Measurements from ENCODE around the gene TTYH1. TPM values are rescaled to one million over a fixed set of nuclear protein-coding genes. Genes with fewer than 3 reads are reported as not detected.

Gene TTYH1
- total and polyA plus RNA-seq, 2 donors (not counting 1 experiment from before 2014, with no cell fraction given): not detected

DNA sequence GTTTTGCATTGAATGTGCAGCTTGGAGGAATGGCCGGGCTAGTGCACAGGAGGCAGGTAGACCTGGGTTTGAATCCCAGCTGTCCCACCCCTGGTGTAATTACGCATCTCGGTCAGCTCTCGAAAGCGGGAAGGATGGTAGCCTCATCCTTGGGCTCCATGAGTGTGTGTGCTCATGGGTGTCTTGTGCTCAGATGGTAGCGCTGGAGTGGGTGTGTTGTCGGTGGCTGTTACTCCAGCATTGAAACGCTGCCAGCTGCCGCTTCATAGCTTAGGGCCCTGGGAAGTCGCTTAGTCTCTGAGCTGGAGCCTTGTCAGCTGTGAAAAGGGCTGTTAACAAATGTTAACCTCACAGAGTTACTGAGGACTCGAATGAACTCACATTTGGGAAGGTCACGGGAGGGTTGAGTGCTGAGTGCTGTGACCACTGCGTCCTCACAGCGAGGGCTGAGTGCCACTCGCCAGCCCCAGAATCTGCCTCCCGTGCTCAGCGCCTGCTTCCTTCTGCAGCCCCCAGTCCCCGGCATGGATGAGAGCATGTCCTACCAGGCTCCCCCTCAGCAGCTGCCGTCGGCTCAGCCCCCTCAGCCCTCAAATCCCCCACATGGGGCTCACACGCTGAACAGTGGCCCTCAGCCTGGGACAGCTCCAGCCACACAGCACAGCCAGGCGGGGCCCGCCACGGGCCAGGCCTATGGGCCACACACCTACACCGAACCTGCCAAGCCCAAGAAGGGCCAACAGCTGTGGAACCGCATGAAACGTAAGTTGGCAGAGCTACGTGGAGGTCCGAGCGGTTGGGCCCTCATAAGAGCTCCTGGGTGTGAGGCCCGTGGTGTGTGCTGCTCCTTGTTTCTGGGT lies 38.9 kb downstream of the TTYH1 start:
- no peak overlapping the region for H2AFZ ChIP-seq (ENCODE audit: low read length)
- no peak for DNase-seq (ENCODE audit: low read depth in 2 of 2)
- H3K4me1 ChIP-seq (ENCODE audit: control insufficient read depth, extremely low read depth, insufficient read depth, low read length): peaks cover 7% of the 10 kb centered on the region
- H3K9ac ChIP-seq (ENCODE audit: insufficient read depth, low read length): no peak overlapping the region
- no peak overlapping the region for H3K4me2 ChIP-seq (ENCODE audit: extremely low read depth, insufficient read depth, low read length)
- no peak for TF ChIP-seq EZH2 (IDR thresholded peaks at IDR 0.05; ENCODE audit: low read length, missing control alignments)
- H3K9me3 ChIP-seq (ENCODE audit: control insufficient read depth, insufficient read depth, low read depth, low read length): no peaks in the 10 kb centered on the region
- no peak overlapping the region for H3K4me3 ChIP-seq (replicated peaks in 1 of 4; ENCODE audit: control extremely low read depth in 1 of 4, insufficient read depth in 1 of 4, low read depth in 3 of 4, low read length in 4 of 4)
- peaks cover 60% of the 10 kb centered on the region for H3K36me3 ChIP-seq (ENCODE audit: control insufficient read depth, insufficient read depth, low read length)
- H3K27ac ChIP-seq (ENCODE audit: insufficient read depth, low read length): no peak overlapping the region
- H3K27me3 ChIP-seq (ENCODE audit: control insufficient read depth, insufficient read depth, low read length): no peaks in the 10 kb centered on the region
- no peaks in the 10 kb centered on the region for H4K20me1 ChIP-seq (ENCODE audit: control insufficient read depth, extremely low read depth, insufficient read depth, low read length)
- peaks cover 78% of the 10 kb centered on the region for H3K79me2 ChIP-seq (ENCODE audit: control insufficient read depth, insufficient read depth, low read length)

DNA sequence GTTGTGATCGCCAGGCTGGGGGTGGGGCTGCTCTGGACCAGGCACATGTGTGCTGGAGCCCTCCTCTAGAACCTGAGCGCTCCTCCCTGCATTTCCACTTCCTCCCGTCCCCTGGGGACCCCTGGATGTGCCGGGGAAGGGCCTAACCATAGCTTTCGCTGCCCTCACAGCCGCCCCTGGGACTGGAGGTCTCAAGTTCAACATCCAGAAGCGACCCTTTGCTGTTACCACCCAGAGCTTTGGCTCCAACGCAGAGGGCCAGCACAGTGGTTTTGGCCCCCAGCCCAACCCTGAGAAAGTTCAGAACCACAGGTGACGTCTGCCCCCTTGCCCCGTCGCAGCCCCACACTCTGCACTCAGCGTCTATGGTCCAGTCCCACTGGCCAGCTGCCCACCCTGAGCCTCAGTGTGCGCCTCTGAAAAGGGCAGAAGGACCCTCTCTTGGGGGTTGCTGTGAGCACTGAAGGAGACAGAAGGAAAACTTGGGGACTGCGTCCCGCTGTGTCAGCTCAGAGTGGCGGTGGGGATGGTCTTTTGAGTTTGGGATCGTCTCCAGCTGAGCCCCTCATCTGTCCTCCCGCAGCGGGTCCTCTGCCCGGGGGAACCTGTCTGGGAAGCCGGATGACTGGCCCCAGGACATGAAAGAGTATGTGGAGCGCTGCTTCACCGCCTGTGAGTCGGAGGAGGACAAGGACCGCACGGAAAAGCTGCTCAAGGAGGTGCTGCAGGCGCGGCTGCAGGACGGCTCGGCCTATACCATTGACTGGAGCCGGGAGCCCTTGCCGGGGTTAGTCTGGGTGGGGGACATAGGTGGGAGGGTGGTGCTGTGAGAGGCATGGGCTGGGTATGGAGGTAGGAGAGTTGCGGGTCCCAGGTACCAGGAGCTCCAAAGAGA lies 39.8 kb downstream of the TTYH1 start:
- DNase-seq (ENCODE audit: low read depth in 2 of 2): no peak
- H3K9me3 ChIP-seq (ENCODE audit: control insufficient read depth, insufficient read depth, low read depth, low read length): no peaks in the 10 kb centered on the region
- no peaks in the 10 kb centered on the region for H4K20me1 ChIP-seq (ENCODE audit: control insufficient read depth, extremely low read depth, insufficient read depth, low read length)
- TF ChIP-seq, protein P1, sequence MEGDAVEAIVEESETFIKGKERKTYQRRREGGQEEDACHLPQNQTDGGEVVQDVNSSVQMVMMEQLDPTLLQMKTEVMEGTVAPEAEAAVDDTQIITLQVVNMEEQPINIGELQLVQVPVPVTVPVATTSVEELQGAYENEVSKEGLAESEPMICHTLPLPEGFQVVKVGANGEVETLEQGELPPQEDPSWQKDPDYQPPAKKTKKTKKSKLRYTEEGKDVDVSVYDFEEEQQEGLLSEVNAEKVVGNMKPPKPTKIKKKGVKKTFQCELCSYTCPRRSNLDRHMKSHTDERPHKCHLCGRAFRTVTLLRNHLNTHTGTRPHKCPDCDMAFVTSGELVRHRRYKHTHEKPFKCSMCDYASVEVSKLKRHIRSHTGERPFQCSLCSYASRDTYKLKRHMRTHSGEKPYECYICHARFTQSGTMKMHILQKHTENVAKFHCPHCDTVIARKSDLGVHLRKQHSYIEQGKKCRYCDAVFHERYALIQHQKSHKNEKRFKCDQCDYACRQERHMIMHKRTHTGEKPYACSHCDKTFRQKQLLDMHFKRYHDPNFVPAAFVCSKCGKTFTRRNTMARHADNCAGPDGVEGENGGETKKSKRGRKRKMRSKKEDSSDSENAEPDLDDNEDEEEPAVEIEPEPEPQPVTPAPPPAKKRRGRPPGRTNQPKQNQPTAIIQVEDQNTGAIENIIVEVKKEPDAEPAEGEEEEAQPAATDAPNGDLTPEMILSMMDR (conservative IDR thresholded peaks at IDR 0.05 in 1 of 2, IDR thresholded peaks at IDR 0.05 in 1 of 2; ENCODE audit: low read depth in 1 of 2, low read length in 2 of 2): no peak
- H2AFZ ChIP-seq (ENCODE audit: low read length): no peak overlapping the region
- no peak overlapping the region for H3K9ac ChIP-seq (ENCODE audit: insufficient read depth, low read length)
- H3K79me2 ChIP-seq (ENCODE audit: control insufficient read depth, insufficient read depth, low read length): peaks cover 78% of the 10 kb centered on the region
- H3K4me3 ChIP-seq (replicated peaks in 1 of 4; ENCODE audit: control extremely low read depth in 1 of 4, insufficient read depth in 1 of 4, low read depth in 3 of 4, low read length in 4 of 4): no peak overlapping the region
- no peak overlapping the region for H3K4me2 ChIP-seq (ENCODE audit: extremely low read depth, insufficient read depth, low read length)
- peaks cover 7% of the 10 kb centered on the region for H3K4me1 ChIP-seq (ENCODE audit: control insufficient read depth, extremely low read depth, insufficient read depth, low read length)
- H3K27me3 ChIP-seq (ENCODE audit: control insufficient read depth, insufficient read depth, low read length): no peaks in the 10 kb centered on the region
- H3K27ac ChIP-seq (ENCODE audit: insufficient read depth, low read length): no peak overlapping the region
- H3K36me3 ChIP-seq (ENCODE audit: control insufficient read depth, insufficient read depth, low read length): peaks cover 65% of the 10 kb centered on the region

DNA sequence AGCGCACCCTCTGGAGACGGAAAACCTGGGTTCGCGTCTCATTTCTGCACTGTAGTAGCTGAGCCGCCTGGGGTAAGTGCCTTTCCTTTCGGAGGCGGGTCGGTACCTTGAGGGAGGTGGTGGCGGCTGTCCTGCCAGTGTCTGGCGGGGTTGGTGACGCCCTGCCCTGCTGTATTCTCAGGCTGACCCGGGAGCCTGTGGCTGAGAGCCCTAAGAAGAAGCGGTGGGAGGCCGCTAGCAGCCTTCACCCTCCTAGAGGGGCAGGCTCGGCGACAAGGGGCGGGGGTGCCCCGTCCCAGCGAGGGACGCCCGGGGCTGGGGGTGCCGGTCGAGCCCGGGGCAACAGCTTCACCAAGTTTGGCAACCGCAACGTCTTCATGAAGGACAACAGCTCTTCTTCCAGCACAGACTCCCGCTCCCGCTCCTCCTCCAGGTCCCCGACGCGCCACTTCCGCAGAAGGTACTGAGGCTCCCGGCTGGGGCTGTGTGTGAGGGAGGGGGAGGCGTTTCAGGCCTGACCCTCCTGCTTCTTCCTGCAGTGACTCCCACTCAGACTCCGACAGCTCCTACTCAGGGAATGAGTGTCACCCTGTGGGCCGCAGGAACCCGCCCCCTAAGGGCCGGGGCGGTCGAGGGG lies 40.6 kb downstream of the TTYH1 start:
- no peak overlapping the region for H3K9ac ChIP-seq (ENCODE audit: insufficient read depth, low read length)
- no peak overlapping the region for H3K27ac ChIP-seq (ENCODE audit: insufficient read depth, low read length)
- H2AFZ ChIP-seq (ENCODE audit: low read length): no peak overlapping the region
- peaks cover under 1% of the 10 kb centered on the region for H3K4me1 ChIP-seq (ENCODE audit: control insufficient read depth, extremely low read depth, insufficient read depth, low read length)
- TF ChIP-seq, protein P1 (conservative IDR thresholded peaks at IDR 0.05 in 1 of 2, IDR thresholded peaks at IDR 0.05 in 1 of 2; ENCODE audit: low read depth in 1 of 2, low read length in 2 of 2): no peak
- no peak for TF ChIP-seq EZH2 (IDR thresholded peaks at IDR 0.05; ENCODE audit: low read length, missing control alignments)
- peaks cover 68% of the 10 kb centered on the region for H3K36me3 ChIP-seq (ENCODE audit: control insufficient read depth, insufficient read depth, low read length)
- no peak overlapping the region for H3K4me2 ChIP-seq (ENCODE audit: extremely low read depth, insufficient read depth, low read length)
- no peak overlapping the region for H3K4me3 ChIP-seq (replicated peaks in 1 of 4; ENCODE audit: control extremely low read depth in 1 of 4, insufficient read depth in 1 of 4, low read depth in 3 of 4, low read length in 4 of 4)
- H3K27me3 ChIP-seq (ENCODE audit: control insufficient read depth, insufficient read depth, low read length): no peaks in the 10 kb centered on the region
- no peaks in the 10 kb centered on the region for H3K9me3 ChIP-seq (ENCODE audit: control insufficient read depth, insufficient read depth, low read depth, low read length)
- no peak for DNase-seq (ENCODE audit: low read depth in 2 of 2)
- no peaks in the 10 kb centered on the region for H4K20me1 ChIP-seq (ENCODE audit: control insufficient read depth, extremely low read depth, insufficient read depth, low read length)
- H3K79me2 ChIP-seq (ENCODE audit: control insufficient read depth, insufficient read depth, low read length): peaks cover 72% of the 10 kb centered on the region

All from fibroblast of lung (primary cell).